IMR-90 (cell line): Measurements from ENCODE around the gene SOCS2. TPM values are rescaled to one million over a fixed set of nuclear protein-coding genes. Genes with fewer than 3 reads are reported as not detected.
A peak's percentile ranks its signal among the peaks of the same experiment; 100 is the strongest.

Experiments used
- ATAC-seq: fragments of 200-7000 bp; cut with Tn5 transposase; 2 replicates; pipeline ENCODE4 v1.9.1; 2020; ENCODE audit warnings: low read depth, mild to moderate bottlenecking, moderate library complexity
- BruUV-seq: library from RNA; stranded (reverse); fragments of 400-500 nt; replicated peaks from 2 replicates; lab custom pipeline; 2021; lab: Mats Ljungman, UMichigan
- CTCF ChIA-PET: fragments of 300-600 bp; formaldehyde crosslinking; extraction: SDS; loops from one replicate; lab custom pipeline; 2021; ENCODE audit warnings: antibody characterized with exemption; lab: Yijun Ruan, JAX
- POLR2A ChIA-PET: fragments of 300-600 bp; sonication (Branson Sonifier 250); formaldehyde crosslinking; loops from one replicate; lab custom pipeline; 2022; ENCODE audit warnings: antibody characterized with exemption; ENCODE audit not compliant: unreplicated experiment; lab: Charles Lee
- DNase-seq: peaks from one replicate; pipeline ENCODE4 v3.0.0; 2013
- H2AFZ ChIP-seq: replicated peaks from 2 replicates; pipeline ENCODE3; 2013; ENCODE audit warnings: low read length, mild to moderate bottlenecking; ENCODE audit not compliant: poor library complexity
- H2AK5ac ChIP-seq: 2 replicates; pipeline ENCODE4 v1.6.1; 2013; ENCODE audit warnings: low read depth, low read length, inconsistent platforms
- H2AK9ac ChIP-seq: replicated peaks from 2 replicates; pipeline ENCODE3; 2013; ENCODE audit warnings: mild to moderate bottlenecking, low read depth, low read length, moderate library complexity; ENCODE audit not compliant: poor library complexity
- H2BK120ac ChIP-seq: 2 replicates; pipeline ENCODE4 v1.6.1; 2013; ENCODE audit warnings: low read depth, low read length, inconsistent platforms
- H2BK15ac ChIP-seq: 3 replicates; pipeline ENCODE4 v1.6.1; 2013; ENCODE audit warnings: low read depth, low read length, inconsistent platforms
- H2BK20ac ChIP-seq: 2 replicates; pipeline ENCODE4 v1.6.1; 2013; ENCODE audit warnings: low read depth, mild to moderate bottlenecking, inconsistent platforms, low read length, moderate library complexity
- H2BK5ac ChIP-seq: 2 replicates; pipeline ENCODE4 v1.6.1; 2013; ENCODE audit warnings: mild to moderate bottlenecking, low read depth, low read length, inconsistent platforms; ENCODE audit not compliant: poor library complexity, severe bottlenecking
- H3K14ac ChIP-seq: replicated peaks from 2 replicates; pipeline ENCODE4 v1.6.1; 2013; ENCODE audit warnings: low read depth, low read length, inconsistent platforms
- H3K18ac ChIP-seq: 2 replicates; pipeline ENCODE4 v1.6.1; 2013; ENCODE audit warnings: low read depth, low read length, control low read depth
- H3K23ac ChIP-seq: 2 replicates; pipeline ENCODE4 v1.6.1; 2013; ENCODE audit warnings: low read depth, low read length, inconsistent platforms
- H3K27ac ChIP-seq: 2 replicates; pipeline ENCODE4 v1.5.1; 2013; ENCODE audit warnings: mild to moderate bottlenecking, control low read depth, low read length; ENCODE audit not compliant: insufficient read depth
- H3K27me3 ChIP-seq: 2 replicates; pipeline ENCODE4 v1.6.1; 2013; ENCODE audit warnings: low read length; ENCODE audit not compliant: control insufficient read depth, insufficient read depth
- H3K36me3 ChIP-seq: 2 replicates; pipeline ENCODE4 v1.6.1; 2013; ENCODE audit warnings: low read length, mixed read lengths; ENCODE audit not compliant: control insufficient read depth, insufficient read depth
- H3K4ac ChIP-seq: 2 replicates; pipeline ENCODE4 v1.6.1; 2013; ENCODE audit warnings: low read depth, low read length, inconsistent platforms
- H3K4me1 ChIP-seq: 2 replicates; pipeline ENCODE4 v1.6.1; 2013; ENCODE audit warnings: low read length, mixed read lengths; ENCODE audit not compliant: control insufficient read depth, insufficient read depth
- H3K4me2 ChIP-seq: 2 replicates; pipeline ENCODE4 v1.6.1; 2013; ENCODE audit warnings: low read depth, mild to moderate bottlenecking, control low read depth, low read length, moderate library complexity
- H3K4me3 ChIP-seq: 2 replicates; pipeline ENCODE4 v1.5.1; 2013; ENCODE audit warnings: low read depth, mild to moderate bottlenecking, control low read depth, low read length, moderate library complexity; ENCODE audit not compliant: insufficient read depth
- H3K56ac ChIP-seq: 2 replicates; pipeline ENCODE4 v1.6.1; 2013; ENCODE audit warnings: low read length, inconsistent platforms; ENCODE audit not compliant: insufficient read depth; ENCODE audit errors: extremely low read depth
- H3K79me1 ChIP-seq, 2 experiments: 2 replicates each; pipeline ENCODE4 v1.6.1; 2013; ENCODE audit warnings: low read length in 2 of 2, inconsistent platforms in 1 of 2, low read depth in 1 of 2
- H3K9ac ChIP-seq: 2 replicates; pipeline ENCODE4 v1.6.1; 2013; ENCODE audit warnings: low read depth, low read length, control low read depth
- H3K9me1 ChIP-seq: 2 replicates; pipeline ENCODE4 v1.6.1; 2013; ENCODE audit warnings: low read length, inconsistent platforms; ENCODE audit not compliant: insufficient read depth
- H3K9me3 ChIP-seq: 2 replicates; pipeline ENCODE4 v1.6.1; 2013; ENCODE audit warnings: low read length; ENCODE audit not compliant: control insufficient read depth, insufficient read depth
- H4K20me1 ChIP-seq: 2 replicates; pipeline ENCODE4 v1.6.1; 2013; ENCODE audit warnings: low read length, inconsistent platforms; ENCODE audit not compliant: insufficient read depth
- H4K5ac ChIP-seq: 2 replicates; pipeline ENCODE4 v1.6.1; 2013; ENCODE audit warnings: mild to moderate bottlenecking, low read depth, low read length, control low read depth
- H4K8ac ChIP-seq, 2 experiments: 2 replicates each; pipeline ENCODE4 v1.6.1; 2013; ENCODE audit warnings: low read depth in 2 of 2, low read length in 2 of 2, control low read depth in 1 of 2, inconsistent platforms in 1 of 2
- H4K91ac ChIP-seq: 2 replicates; pipeline ENCODE4 v1.6.1; 2013; ENCODE audit warnings: low read depth, low read length, inconsistent platforms; ENCODE audit not compliant: insufficient read depth
- CEBPB ChIP-seq: IDR thresholded peaks from 2 replicates; pipeline ENCODE4 v1.6.1; 2012; ENCODE audit warnings: low read depth, low read length, improper control_type of control experiment
- RFX5 ChIP-seq: IDR thresholded peaks from 2 replicates; pipeline ENCODE4 v1.8.0; 2012; ENCODE audit warnings: low read depth, mild to moderate bottlenecking, low read length, moderate library complexity
- WGBS, 2 experiments: methylation state at CpG; one replicate each; pipeline versions ENCODE4 v1.1.5 to v1.1.7; 2013; ENCODE audit warnings: missing lambda C conversion rate in 2 of 2; ENCODE audit not compliant: insufficient read length in 1 of 2; ENCODE audit errors: extremely low coverage in 2 of 2; 5-methylcytosine and 5-hydroxymethylcytosine counted together
- dilution Hi-C: fragments of 300-500 bp; cut with HindIII; formaldehyde crosslinking; loops from one replicate; pipeline ENCODE4 v1.14.3; 2018; ENCODE audit warnings: low sequenced_read_pairs; ENCODE audit not compliant: unreplicated experiment
- in situ Hi-C: fragments of 300-500 bp; cut with MboI; formaldehyde crosslinking; loops from 3 replicates; pipeline ENCODE4 v1.14.3; 2019; ENCODE audit warnings: low sequenced_read_pairs, inconsistent platforms, mixed read lengths
- intact Hi-C: fragments of 100-400 bp; cut with micrococcal nuclease; formaldehyde crosslinking; loops from 2 replicates; pipeline ENCODE4 v1.10.0; 2022
- polyA plus RNA-seq, 3 experiments: library from polyadenylated mRNA; depleted of rRNA; stranded (reverse); fragments of >200 nt; gene quantifications; 2 replicates each; pipeline ENCODE4 v1.2.3, GENCODE V29; 2012; ENCODE audit warnings: low replicate concordance in 1 of 3
- total RNA-seq: library from RNA; depleted of rRNA; stranded (reverse); fragments of >200 nt; gene quantifications from 2 replicates; pipeline ENCODE4 v1.2.3, GENCODE V29; 2012

Gene SOCS2
- total and polyA plus RNA-seq, 2 of the 4 experiments (the other 2 are of a cell fraction): 12.0 to 12.4 TPM

GRCh38 chr12:93601591-93601990 lies 29.1 kb downstream of the SOCS2 start:
- TF ChIP-seq RFX5: no peak
- peak; percentile 89 for TF ChIP-seq CEBPB
- WGBS, 2 experiments: no CpG with 5 or more reads among the region's 2 CpGs

More at GRCh38 chr12:93601591-93601990, 29.1 kb downstream of the SOCS2 start:
- CTCF ChIA-PET: no interaction called here
- no peak overlapping the region for H3K9ac ChIP-seq
- H3K27me3 ChIP-seq: no peaks in the 10 kb centered on the region
- ATAC-seq: no peak
- H3K9me1 ChIP-seq: 0 out of 2 replicates have a peak, but pooled peaks cover 3% of the 10 kb centered on the region
- H3K36me3 ChIP-seq: no peaks in the 10 kb centered on the region
- no peaks in the 10 kb centered on the region for H3K9me3 ChIP-seq
- 0 out of 2 replicates have a peak overlapping the region, but pooled peaks have one; percentile 30 for H3K14ac ChIP-seq
- no peak overlapping the region for H2AK5ac ChIP-seq
- no peak overlapping the region for H4K8ac ChIP-seq
- no peak overlapping the region for H4K91ac ChIP-seq
- H3K23ac ChIP-seq: no peak overlapping the region
- H3K4me1 ChIP-seq: no peaks in the 10 kb centered on the region
- no peaks in the 10 kb centered on the region for H3K79me1 ChIP-seq
- intact Hi-C loops (no loop called here), dilution Hi-C loops (no loop called here), in situ Hi-C loops (no loop called here)
- no peak overlapping the region for H2BK20ac ChIP-seq
- no peak overlapping the region for H3K4ac ChIP-seq
- H3K56ac ChIP-seq: no peak overlapping the region
- no peak overlapping the region for H4K5ac ChIP-seq
- POLR2A ChIA-PET: interaction anchor here (0.6 kb wide), 1 partner anchor 716 kb away, joined by 9 read pairs; no protein-coding TSS in a partner anchor
- H3K4me3 ChIP-seq: no peak overlapping the region
- no peak overlapping the region for H3K27ac ChIP-seq
- H2AK9ac ChIP-seq: no peak overlapping the region
- H4K20me1 ChIP-seq: no peaks in the 10 kb centered on the region
- no peak overlapping the region; the same call in 1 of the 2 replicates for H2BK120ac ChIP-seq
- DNase-seq: peak; percentile 19
- H2BK15ac ChIP-seq: no peak overlapping the region
- H2AFZ ChIP-seq: no peak overlapping the region
- no TSS peak for BruUV-seq
- H3K4me2 ChIP-seq: no peak overlapping the region
- no peak overlapping the region for H3K18ac ChIP-seq
- H2BK5ac ChIP-seq: no peak overlapping the region
